RWPE2 (cell line): ENCODE measurements around the gene CACHD1.
"Not testable (repeated sequence)": the region's sequence is repeated elsewhere in the genome, so short reads cannot be mapped to it uniquely, and the experiment has no call there.

Source experiments
- ATAC-seq: fragments of 200-7000 bp; cut with Tn5 transposase; 3 replicates; pipeline ENCODE4 v1.9.1; 2021; ENCODE audit warnings: low read depth
- DNase-seq: peaks from one replicate; pipeline ENCODE4 v3.0.0-alpha.2; 2020; ENCODE audit warnings: low spot score
- H3K27ac ChIP-seq: fragments of 450-650 bp; 2 replicates; pipeline ENCODE4 v1.5.1; 2017; ENCODE audit warnings: mild to moderate bottlenecking; ENCODE audit not compliant: poor library complexity, severe bottlenecking
- H3K27me3 ChIP-seq: fragments of 250-450 bp; sonication (Bioruptor Pico); 2 replicates; pipeline ENCODE4 v1.5.1; 2021; ENCODE audit warnings: mild to moderate bottlenecking, moderate library complexity; ENCODE audit not compliant: insufficient read depth, poor library complexity, severe bottlenecking
- H3K36me3 ChIP-seq: fragments of 250-450 bp; sonication (Bioruptor Pico); 2 replicates; pipeline ENCODE4 v1.5.1; 2020; ENCODE audit warnings: low read depth, mild to moderate bottlenecking, moderate library complexity
- H3K4me1 ChIP-seq: fragments of 250-450 bp; sonication (Bioruptor Pico); 2 replicates; pipeline ENCODE4 v1.5.1; 2021; ENCODE audit warnings: mild to moderate bottlenecking, moderate library complexity; ENCODE audit not compliant: insufficient read depth, poor library complexity, severe bottlenecking
- H3K4me3 ChIP-seq: fragments of 250-450 bp; sonication (Bioruptor Pico); 2 replicates; pipeline ENCODE4 v1.5.1; 2021; ENCODE audit warnings: mild to moderate bottlenecking, moderate library complexity; ENCODE audit not compliant: severe bottlenecking
- H3K9me3 ChIP-seq: fragments of 250-450 bp; sonication (Bioruptor Pico); 2 replicates; pipeline ENCODE4 v1.5.1; 2021; ENCODE audit warnings: mild to moderate bottlenecking, moderate library complexity; ENCODE audit not compliant: severe bottlenecking
- CTCF ChIP-seq: fragments of 450-650 bp; IDR thresholded peaks from one replicate; pipeline ENCODE4 v1.5.1; 2017; ENCODE audit warnings: mild to moderate bottlenecking, moderate library complexity; ENCODE audit not compliant: poor library complexity, severe bottlenecking

Gene CACHD1

GRCh38 chr1:64733581-64734286 lies 263.8 kb downstream of the CACHD1 start:
- no peak for ATAC-seq
- no peak for DNase-seq
- no peak overlapping the region for H3K4me3 ChIP-seq
- no peaks in the 10 kb centered on the region for H3K36me3 ChIP-seq
- H3K27me3 ChIP-seq, result no peaks in the 10 kb centered on the region
- no peak overlapping the region for H3K27ac ChIP-seq
- H3K4me1 ChIP-seq, result no peaks in the 10 kb centered on the region
- H3K9me3 ChIP-seq, result no peaks in the 10 kb centered on the region
- no peak for TF ChIP-seq CTCF

GRCh38 chr1:64734287-64734652 lies 264.3 kb downstream of the CACHD1 start:
- DNase-seq (no peak), ATAC-seq (no peak)
- no peaks in the 10 kb centered on the region for H3K27me3 ChIP-seq
- H3K9me3 ChIP-seq, result no peaks in the 10 kb centered on the region
- no peak for TF ChIP-seq CTCF
- H3K4me3 ChIP-seq, result no peak overlapping the region
- no peaks in the 10 kb centered on the region for H3K36me3 ChIP-seq
- H3K27ac ChIP-seq, result no peak overlapping the region
- H3K4me1 ChIP-seq, result no peaks in the 10 kb centered on the region

- not testable (repeated sequence) for H3K9me3 ChIP-seq, H3K4me1 ChIP-seq, H3K27ac ChIP-seq
Measured at GRCh38 chr1:64740687-64741086, 270.8 kb downstream of the CACHD1 start.

More at GRCh38 chr1:64740687-64741086, 270.8 kb downstream of the CACHD1 start:
- not testable (repeated sequence) for H3K36me3 ChIP-seq, DNase-seq, H3K4me3 ChIP-seq, H3K27me3 ChIP-seq, ATAC-seq
